Measurements from ENCODE around the gene ANK2.

ANK2 gene

GRCh38 chr4:113049421-113050370, at the start of gene ANK2:
Gene ANK2 (plus strand): TSS chr4:113049653. CDS start chr4:113049729, 76 bp downstream.
- no peak within 1 kb of the TSS for H3K27ac Mint-ChIP-seq
- no peaks in the 10 kb centered on the region for H3K36me3 Mint-ChIP-seq
- peaks cover 6% of the 10 kb centered on the region for H3K4me1 Mint-ChIP-seq
- ATAC-seq: no peak
- H3K27me3 Mint-ChIP-seq: peaks cover 8% of the 10 kb centered on the region
- H3K9me3 Mint-ChIP-seq: no peaks in the 10 kb centered on the region
- no peak within 1 kb of the TSS for H3K4me3 Mint-ChIP-seq

- Mint-ChIP-seq H3K9me3 (peaks cover 4% of the 10 kb centered on the region), H3K4me3 (no peak overlapping the region), H3K4me1 (no peaks in the 10 kb centered on the region), H3K27me3 (no peaks in the 10 kb centered on the region), H3K27ac (no peak overlapping the region), H3K36me3 (no peaks in the 10 kb centered on the region)
- no peak for ATAC-seq
Observed at GRCh38 chr4:113003841-113004240, 45.6 kb upstream of the ANK2 start.

DNA sequence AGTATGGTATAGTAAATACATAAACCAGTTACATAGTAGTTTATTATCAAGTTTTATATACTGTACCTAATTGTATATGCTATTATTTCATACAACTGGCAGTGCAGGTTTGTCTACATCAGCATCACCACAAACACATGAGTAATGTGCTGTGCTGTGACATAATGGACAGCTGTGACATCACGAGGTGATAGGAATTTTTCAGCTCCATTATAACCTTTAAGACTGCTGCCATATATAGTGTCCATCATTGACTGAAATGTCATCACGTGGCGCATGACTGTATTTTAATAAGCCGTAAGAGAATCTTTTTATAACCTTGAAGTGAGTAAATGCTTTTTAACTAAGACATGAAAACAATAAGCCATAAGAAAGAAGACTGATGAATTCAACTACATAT, 44.8 kb upstream of the ANK2 start:
- Mint-ChIP-seq H3K27me3 (no peaks in the 10 kb centered on the region), H3K9me3 (peaks cover 4% of the 10 kb centered on the region), H3K4me3 (no peak overlapping the region), H3K4me1 (no peaks in the 10 kb centered on the region), H3K27ac (no peak overlapping the region), H3K36me3 (no peaks in the 10 kb centered on the region)
- no peak for ATAC-seq

- peaks cover 4% of the 10 kb centered on the region for H3K9me3 Mint-ChIP-seq
- no peaks in the 10 kb centered on the region for H3K4me1 Mint-ChIP-seq
- H3K36me3 Mint-ChIP-seq: no peaks in the 10 kb centered on the region
- no peaks in the 10 kb centered on the region for H3K27me3 Mint-ChIP-seq
- no peak overlapping the region for H3K27ac Mint-ChIP-seq
- no peak overlapping the region for H3K4me3 Mint-ChIP-seq
- no peak for ATAC-seq
Observed at GRCh38 chr4:113006632-113007031, 42.8 kb upstream of the ANK2 start.

DNA sequence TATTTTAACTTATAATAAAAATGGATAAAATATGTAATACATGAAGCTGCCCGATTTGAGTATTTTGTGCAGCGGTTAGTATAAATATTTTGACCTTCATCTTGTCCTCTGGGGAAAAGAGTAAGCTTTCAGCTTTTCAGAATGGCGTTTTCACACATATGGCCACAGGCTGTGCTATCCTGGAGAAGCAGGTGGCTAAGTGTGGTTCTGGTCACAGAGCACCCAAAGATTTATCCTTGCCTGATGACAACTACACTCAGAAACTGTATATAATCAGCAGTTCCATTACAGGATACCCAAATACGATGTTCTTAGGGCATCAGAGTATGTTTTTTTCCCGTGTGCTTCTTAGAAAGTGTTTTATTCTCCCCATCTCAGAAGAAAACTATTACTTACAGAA, 42.3 kb upstream of the ANK2 start:
- Mint-ChIP-seq H3K4me3 (no peak overlapping the region), H3K36me3 (no peaks in the 10 kb centered on the region), H3K27ac (no peak overlapping the region), H3K4me1 (no peaks in the 10 kb centered on the region), H3K27me3 (no peaks in the 10 kb centered on the region), H3K9me3 (peaks cover 4% of the 10 kb centered on the region)
- ATAC-seq: no peak

- Mint-ChIP-seq H3K27ac (no peak overlapping the region), H3K4me1 (no peaks in the 10 kb centered on the region), H3K27me3 (no peaks in the 10 kb centered on the region), H3K9me3 (no peaks in the 10 kb centered on the region), H3K4me3 (no peak overlapping the region), H3K36me3 (no peaks in the 10 kb centered on the region)
- ATAC-seq: no peak
Observed at GRCh38 chr4:113008135-113008534, 41.3 kb upstream of the ANK2 start.

GRCh38 chr4:113008716-113009115, 40.7 kb upstream of the ANK2 start:
- no peak for ATAC-seq
- no peak overlapping the region for H3K27ac Mint-ChIP-seq
- no peaks in the 10 kb centered on the region for H3K27me3 Mint-ChIP-seq
- H3K9me3 Mint-ChIP-seq: no peaks in the 10 kb centered on the region
- no peak overlapping the region for H3K4me3 Mint-ChIP-seq
- no peaks in the 10 kb centered on the region for H3K4me1 Mint-ChIP-seq
- H3K36me3 Mint-ChIP-seq: no peaks in the 10 kb centered on the region

DNA sequence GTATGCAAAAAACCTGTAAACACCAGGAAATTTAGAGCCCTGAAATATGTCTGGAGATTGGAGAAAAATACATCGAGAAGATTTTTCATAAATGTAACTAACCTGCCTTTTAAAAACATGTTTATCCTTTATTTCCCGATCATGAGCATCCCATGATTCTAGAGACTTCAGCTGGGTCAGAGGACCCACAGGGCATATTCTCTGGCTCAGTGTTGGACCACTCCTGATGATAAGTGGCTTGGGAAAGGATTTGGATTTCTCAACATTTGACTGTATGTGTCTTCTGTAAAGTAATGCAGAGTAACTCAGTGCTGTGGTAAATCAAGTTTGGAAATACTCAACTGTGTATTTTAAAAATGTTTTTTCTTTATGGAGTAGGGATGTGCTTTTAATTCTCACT, 40.0 kb upstream of the ANK2 start:
- Mint-ChIP-seq H3K9me3 (no peaks in the 10 kb centered on the region), H3K36me3 (no peaks in the 10 kb centered on the region), H3K27me3 (no peaks in the 10 kb centered on the region), H3K4me3 (no peak overlapping the region), H3K4me1 (no peaks in the 10 kb centered on the region), H3K27ac (no peak overlapping the region)
- ATAC-seq: no peak

DNA sequence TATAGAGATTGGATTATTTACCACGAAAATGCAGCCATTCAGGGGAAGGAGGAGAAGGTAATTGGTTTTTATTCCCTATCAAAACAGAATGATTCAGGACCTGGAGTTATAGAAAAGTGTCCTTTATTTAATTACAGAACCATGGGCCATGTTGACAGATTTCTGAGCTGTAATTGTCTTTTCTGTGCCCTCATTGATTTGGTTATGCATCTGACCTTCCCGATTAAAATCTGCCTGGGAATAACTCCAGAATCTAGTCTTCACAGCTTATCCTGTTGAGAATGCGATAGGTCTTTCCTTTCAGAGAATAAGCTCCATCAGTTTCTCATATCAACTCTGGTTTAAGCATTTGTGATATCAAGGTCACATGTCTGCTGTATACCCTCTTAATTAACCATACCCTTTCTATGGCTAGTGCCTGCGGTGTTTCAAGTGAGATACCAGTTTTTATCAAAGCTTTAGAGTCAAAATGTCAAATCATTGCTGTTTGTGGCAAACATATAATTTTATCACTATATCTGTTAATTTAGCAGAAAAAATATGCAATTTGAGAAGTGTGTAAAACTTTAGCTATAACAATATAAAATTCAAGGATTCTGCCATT, 37.2 kb upstream of the ANK2 start:
- Mint-ChIP-seq H3K27ac (no peak overlapping the region), H3K36me3 (no peaks in the 10 kb centered on the region), H3K9me3 (no peaks in the 10 kb centered on the region), H3K4me3 (no peak overlapping the region), H3K27me3 (no peaks in the 10 kb centered on the region), H3K4me1 (no peaks in the 10 kb centered on the region)
- no peak for ATAC-seq

GRCh38 chr4:113012786-113013185, 36.7 kb upstream of the ANK2 start:
- H3K4me1 Mint-ChIP-seq: no peaks in the 10 kb centered on the region
- no peaks in the 10 kb centered on the region for H3K27me3 Mint-ChIP-seq
- no peak overlapping the region for H3K4me3 Mint-ChIP-seq
- H3K9me3 Mint-ChIP-seq: no peaks in the 10 kb centered on the region
- no peak overlapping the region for H3K27ac Mint-ChIP-seq
- ATAC-seq: no peak
- no peaks in the 10 kb centered on the region for H3K36me3 Mint-ChIP-seq

DNA sequence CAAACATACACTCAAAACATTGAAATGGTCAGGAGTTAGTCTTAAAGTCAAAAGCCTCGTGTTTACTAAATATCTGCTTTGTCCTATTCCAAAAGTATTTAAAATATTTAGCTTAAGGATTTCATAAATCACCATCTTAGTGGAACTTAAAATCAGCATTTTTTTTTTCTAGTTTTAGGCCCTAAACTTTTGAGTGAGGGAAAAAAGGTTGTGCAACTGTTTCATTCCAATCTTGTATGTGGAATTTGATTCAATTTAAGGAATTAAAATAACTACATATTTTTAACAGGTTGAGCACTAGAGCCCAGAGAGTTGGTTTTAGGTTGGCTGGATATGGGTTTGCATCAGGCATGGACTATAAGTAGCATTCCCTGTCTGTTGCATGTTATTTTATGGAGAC, 35.7 kb upstream of the ANK2 start:
- Mint-ChIP-seq H3K4me3 (no peak overlapping the region), H3K27me3 (no peaks in the 10 kb centered on the region), H3K9me3 (no peaks in the 10 kb centered on the region), H3K27ac (no peak overlapping the region), H3K4me1 (no peaks in the 10 kb centered on the region), H3K36me3 (no peaks in the 10 kb centered on the region)
- no peak for ATAC-seq

DNA sequence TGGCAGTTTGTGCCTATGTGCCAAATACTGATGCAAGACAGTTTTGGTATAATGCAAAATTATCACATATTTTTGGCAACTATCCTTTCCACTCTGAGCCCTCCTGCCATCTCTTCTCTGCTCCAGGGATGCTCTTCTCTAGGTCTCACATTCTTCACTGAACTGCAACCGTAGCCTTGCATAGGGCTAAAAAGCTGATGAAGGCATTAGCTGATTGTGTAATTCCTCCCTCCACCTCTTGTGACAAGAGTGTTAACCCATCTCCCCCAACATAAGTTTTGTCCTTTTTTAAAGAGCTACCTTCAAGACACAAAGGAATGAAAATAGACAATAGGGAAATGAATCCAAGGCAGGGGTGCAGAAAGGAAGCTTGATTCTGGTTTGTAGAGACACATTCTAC, 33.1 kb upstream of the ANK2 start:
- Mint-ChIP-seq H3K36me3 (no peaks in the 10 kb centered on the region), H3K9me3 (no peaks in the 10 kb centered on the region), H3K27me3 (no peaks in the 10 kb centered on the region), H3K4me1 (no peaks in the 10 kb centered on the region), H3K4me3 (no peak overlapping the region), H3K27ac (no peak overlapping the region)
- no peak for ATAC-seq

GRCh38 chr4:113020966-113021365, 28.5 kb upstream of the ANK2 start:
- no peaks in the 10 kb centered on the region for H3K4me1 Mint-ChIP-seq
- H3K4me3 Mint-ChIP-seq: no peak overlapping the region
- no peaks in the 10 kb centered on the region for H3K27me3 Mint-ChIP-seq
- ATAC-seq: no peak
- no peaks in the 10 kb centered on the region for H3K36me3 Mint-ChIP-seq
- no peaks in the 10 kb centered on the region for H3K9me3 Mint-ChIP-seq
- no peak overlapping the region for H3K27ac Mint-ChIP-seq

DNA sequence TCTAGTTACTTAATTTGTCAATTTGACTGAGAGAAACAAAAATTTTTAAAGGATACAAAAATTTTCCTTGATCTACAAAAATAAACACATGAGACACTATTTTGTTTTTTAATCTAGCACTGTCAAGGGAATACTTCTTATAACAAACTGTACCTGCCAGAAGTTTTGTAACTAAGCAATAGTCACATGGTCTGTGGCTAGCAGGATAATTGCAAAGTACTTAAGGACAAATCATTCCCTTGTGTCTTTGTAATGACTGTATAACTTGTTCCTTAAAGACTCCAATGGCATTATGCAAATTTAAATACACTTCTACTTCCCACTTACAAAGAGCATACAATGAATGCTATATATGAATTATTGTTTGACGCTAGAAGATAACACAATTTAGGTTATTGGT, 25.1 kb upstream of the ANK2 start:
- Mint-ChIP-seq H3K36me3 (no peaks in the 10 kb centered on the region), H3K27ac (no peak overlapping the region), H3K4me1 (no peaks in the 10 kb centered on the region), H3K9me3 (no peaks in the 10 kb centered on the region), H3K27me3 (no peaks in the 10 kb centered on the region), H3K4me3 (no peak overlapping the region)
- ATAC-seq: no peak

DNA sequence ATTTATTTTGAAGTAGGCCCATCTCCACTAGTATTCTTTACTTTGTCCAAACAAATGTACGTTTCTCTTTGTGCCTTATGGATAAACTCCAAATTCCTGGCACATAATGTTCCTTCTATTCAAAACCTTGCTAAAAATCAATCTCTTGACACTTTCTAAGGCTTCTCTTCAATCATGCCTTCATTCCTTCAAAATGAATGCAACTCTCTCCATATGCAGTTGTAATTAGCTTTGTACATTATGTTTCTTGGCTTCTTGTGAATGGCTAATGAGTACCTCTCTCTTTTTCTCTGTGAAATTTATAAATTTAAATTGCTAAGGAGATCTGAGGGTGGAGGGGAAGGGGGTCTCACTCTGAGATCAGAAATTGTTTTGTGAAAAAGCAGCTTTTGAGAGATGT, 24.0 kb upstream of the ANK2 start:
- no peak for ATAC-seq
- no peaks in the 10 kb centered on the region for H3K27me3 Mint-ChIP-seq
- H3K4me1 Mint-ChIP-seq: no peaks in the 10 kb centered on the region
- no peaks in the 10 kb centered on the region for H3K36me3 Mint-ChIP-seq
- H3K9me3 Mint-ChIP-seq: no peaks in the 10 kb centered on the region
- H3K4me3 Mint-ChIP-seq: no peak overlapping the region
- H3K27ac Mint-ChIP-seq: no peak overlapping the region

DNA sequence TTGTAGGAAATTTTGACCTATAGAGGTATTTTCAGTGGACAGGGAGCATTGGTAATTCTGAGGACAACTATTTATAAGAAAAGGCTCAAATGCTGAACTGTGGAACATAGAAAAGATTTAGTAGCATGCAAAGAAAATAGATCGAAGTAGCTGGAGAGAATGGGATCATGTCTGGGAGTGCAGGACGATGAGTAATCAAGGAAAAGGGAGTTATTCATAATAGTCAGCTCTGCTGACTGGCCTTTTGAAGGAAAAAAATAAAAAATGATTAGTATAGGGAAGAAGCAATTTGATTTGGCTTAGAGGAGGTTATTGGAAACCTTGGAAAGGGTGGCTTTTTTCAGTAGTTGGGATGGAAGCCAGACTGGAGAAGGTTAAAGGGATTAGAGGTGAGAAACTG, 22.9 kb upstream of the ANK2 start:
- no peaks in the 10 kb centered on the region for H3K36me3 Mint-ChIP-seq
- no peaks in the 10 kb centered on the region for H3K9me3 Mint-ChIP-seq
- H3K27me3 Mint-ChIP-seq: no peaks in the 10 kb centered on the region
- ATAC-seq: no peak
- no peaks in the 10 kb centered on the region for H3K4me1 Mint-ChIP-seq
- no peak overlapping the region for H3K27ac Mint-ChIP-seq
- no peak overlapping the region for H3K4me3 Mint-ChIP-seq
